Measurements from ENCODE around the gene SNX10.
"Not testable (repeated sequence)": the region's sequence is repeated elsewhere in the genome, so short reads cannot be mapped to it uniquely, and the experiment has no call there.

Gene SNX10

GRCh38 chr7:26291699-26292538 lies at the start of gene SNX10:
SNX10 (plus strand) TSS chr7:26291862; CDS start chr7:26346443, 54,581 bp downstream.
- DNase-seq (ENCODE audit: low read depth): no peak

GRCh38 chr7:26245150-26245549 lies 46.5 kb upstream of the SNX10 start:
- no peak for DNase-seq (ENCODE audit: low read depth)

GRCh38 chr7:26250239-26250638 lies 41.4 kb upstream of the SNX10 start:
- DNase-seq (ENCODE audit: low read depth): no peak

- DNase-seq (ENCODE audit: low read depth): not testable (repeated sequence)
Observed at GRCh38 chr7:26261866-26262265, 29.8 kb upstream of the SNX10 start.

GRCh38 chr7:26265065-26265464 lies 26.6 kb upstream of the SNX10 start:
- DNase-seq (ENCODE audit: low read depth): no peak

GRCh38 chr7:26265499-26266075 lies 26.1 kb upstream of the SNX10 start:
- no peak for DNase-seq (ENCODE audit: low read depth)

GRCh38 chr7:26267601-26268166 lies 24.0 kb upstream of the SNX10 start:
- DNase-seq (ENCODE audit: low read depth): no peak

GRCh38 chr7:26275213-26275612 lies 16.4 kb upstream of the SNX10 start:
- DNase-seq (ENCODE audit: low read depth): no peak

GRCh38 chr7:26278770-26279169 lies 12.9 kb upstream of the SNX10 start:
- no peak for DNase-seq (ENCODE audit: low read depth)

GRCh38 chr7:26279405-26279804 lies 12.3 kb upstream of the SNX10 start:
- no peak for DNase-seq (ENCODE audit: low read depth)

- no peak for DNase-seq (ENCODE audit: low read depth)
Observed at GRCh38 chr7:26280097-26280496, 11.6 kb upstream of the SNX10 start.

- no peak for DNase-seq (ENCODE audit: low read depth)
Observed at GRCh38 chr7:26280723-26281122, 10.9 kb upstream of the SNX10 start.

GRCh38 chr7:26284477-26284876 lies 7.2 kb upstream of the SNX10 start:
- no peak for DNase-seq (ENCODE audit: low read depth)

GRCh38 chr7:26284995-26285632 lies 6.5 kb upstream of the SNX10 start:
- DNase-seq (ENCODE audit: low read depth): no peak

GRCh38 chr7:26286157-26286556 lies 5.5 kb upstream of the SNX10 start:
- DNase-seq (ENCODE audit: low read depth): no peak

- not testable (repeated sequence) for DNase-seq (ENCODE audit: low read depth)
Observed at GRCh38 chr7:26288126-26288525, 3.5 kb upstream of the SNX10 start.

- no peak for DNase-seq (ENCODE audit: low read depth)
Observed at GRCh38 chr7:26291251-26291650, 411 bp upstream of the SNX10 start.

GRCh38 chr7:26292768-26293560 lies 1.3 kb downstream of the SNX10 start:
- no peak for DNase-seq (ENCODE audit: low read depth)

- DNase-seq (ENCODE audit: low read depth): no peak
Observed at GRCh38 chr7:26293569-26294308, 2.1 kb downstream of the SNX10 start.

- no peak for DNase-seq (ENCODE audit: low read depth)
Observed at GRCh38 chr7:26295015-26295414, 3.4 kb downstream of the SNX10 start.

GRCh38 chr7:26295586-26295985 lies 3.9 kb downstream of the SNX10 start:
- DNase-seq (ENCODE audit: low read depth): no peak

Data from HS-27A (cell line).